CD4-positive, alpha-beta T cell (primary cell): ENCODE data around the gene VRK1. TPM values are rescaled to one million over a fixed set of nuclear protein-coding genes. Genes with fewer than 3 reads are reported as not detected.

Source experiments
- ATAC-seq: fragments of 200-7000 bp; cut with Tn5 transposase; one replicate; pipeline ENCODE4 v1.10.0; 2022; ENCODE audit warnings: mild to moderate bottlenecking; ENCODE audit not compliant: poor library complexity
- CTCF ChIA-PET: fragments of 350-600 bp; sonication (Branson Sonifier 250); formaldehyde crosslinking; loops from one replicate; lab custom pipeline; 2021; ENCODE audit warnings: antibody characterized with exemption, inconsistent platforms; lab: Charles Lee
- POLR2A ChIA-PET: fragments of 350-600 bp; sonication (Branson Sonifier 250); formaldehyde crosslinking; loops from one replicate; lab custom pipeline; 2021; ENCODE audit warnings: antibody characterized with exemption, inconsistent platforms; lab: Charles Lee
- DNase-seq, 14 experiments: peaks; one replicate each; pipeline ENCODE4 v3.0.0-alpha.2; 2013 to 2020; ENCODE audit warnings: mixed read lengths in 2 of 14
- H3K27ac ChIP-seq, 2 donors: one replicate each; pipeline versions ENCODE4 v1.5.1 to v1.7.0; 2013; ENCODE audit warnings: low read length in 2 of 2, low read depth in 1 of 2, mild to moderate bottlenecking in 1 of 2
- H3K27me3 ChIP-seq, 2 experiments: 1 replicate in 1 of 2; 2 replicates in 1 of 2; pipeline versions ENCODE4 v1.6.1 to v1.7.0; 2013; ENCODE audit warnings: low read length in 2 of 2, control low read depth in 1 of 2, mild to moderate bottlenecking in 1 of 2, moderate library complexity in 1 of 2; ENCODE audit not compliant: insufficient read depth in 2 of 2, control insufficient read depth in 1 of 2
- H3K36me3 ChIP-seq: one replicate; pipeline ENCODE4 v1.6.1; 2013; ENCODE audit warnings: low read length, control low read depth; ENCODE audit not compliant: insufficient read depth
- H3K4me1 ChIP-seq: one replicate; pipeline ENCODE4 v1.6.1; 2013; ENCODE audit warnings: low read length, control low read depth; ENCODE audit not compliant: insufficient read depth
- H3K4me3 ChIP-seq: one replicate; pipeline ENCODE4 v1.5.1; 2013; ENCODE audit warnings: mild to moderate bottlenecking, low read length, moderate library complexity
- H3K9me3 ChIP-seq, 2 experiments: 1 replicate in 1 of 2; 2 replicates in 1 of 2; pipeline versions ENCODE4 v1.6.1 to v1.7.0; 2013; ENCODE audit warnings: low read length in 2 of 2, mild to moderate bottlenecking in 2 of 2, control low read depth in 1 of 2, moderate library complexity in 1 of 2; ENCODE audit not compliant: control insufficient read depth in 1 of 2, insufficient read depth in 1 of 2
- H3K27ac Mint-ChIP-seq: one replicate; pipeline ENCODE4 v1.8.0; 2020; ENCODE audit warnings: mixed read lengths
- H3K27me3 Mint-ChIP-seq: one replicate; pipeline ENCODE4 v1.8.0; 2021; ENCODE audit warnings: mixed read lengths
- H3K36me3 Mint-ChIP-seq: one replicate; pipeline ENCODE4 v1.8.0; 2021; ENCODE audit warnings: low read depth, mixed read lengths
- H3K4me1 Mint-ChIP-seq: one replicate; pipeline ENCODE4 v1.8.0; 2021; ENCODE audit warnings: low read depth, mixed read lengths
- H3K4me3 Mint-ChIP-seq: one replicate; pipeline ENCODE4 v1.8.0; 2020; ENCODE audit warnings: mild to moderate bottlenecking, mixed read lengths
- H3K9me3 Mint-ChIP-seq: one replicate; pipeline ENCODE4 v1.8.0; 2020; ENCODE audit warnings: mixed read lengths
- intact Hi-C, 2 experiments: fragments of 100-400 bp; cut with DNase I in 1 of 2; cut with micrococcal nuclease in 1 of 2; formaldehyde crosslinking; loops; one replicate each; pipeline versions ENCODE4 v1.15.1 to v1.9.0; 2023 to 2025; cut with DNase I, micrococcal nuclease
- total RNA-seq, 174 experiments: library from RNA in 2 of 174; stranded (reverse) in 2 of 174; gene quantifications; one replicate each; pipeline ENCODE4 v1.2.3 and lab custom pipeline; 2021 to 2026
- TF ChIP-seq, protein P1 (sequence below): fragments of 200-600 bp; IDR thresholded peaks from one replicate; pipeline ENCODE4 v1.8.0; 2022; ENCODE audit warnings: antibody characterized with exemption, mild to moderate bottlenecking

VRK1 gene
- total RNA-seq, 2 experiments from 2014 or later = 36.7 to 41.0 TPM

DNA sequence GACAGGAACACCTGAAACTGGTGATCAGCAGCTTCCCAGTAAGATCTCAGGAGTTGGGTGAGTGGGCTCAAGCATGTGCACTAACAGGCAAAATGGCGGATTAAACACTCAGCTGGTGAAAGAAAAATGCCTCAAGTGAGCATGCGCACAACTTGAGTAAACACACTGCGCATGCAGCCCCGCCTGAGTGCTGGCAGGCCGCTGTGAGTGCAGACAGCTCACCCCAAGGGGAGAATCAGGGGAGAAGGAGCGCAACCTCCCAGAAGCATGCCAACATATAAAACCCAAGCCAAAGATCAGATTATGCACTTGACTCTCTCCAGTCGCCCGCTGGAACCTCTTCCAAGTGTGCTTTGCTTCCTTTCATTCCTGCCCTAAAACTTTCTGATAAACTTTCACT, 125.8 kb downstream of the VRK1 start:
- DNase-seq (no peak), ATAC-seq (no peak)
- ChIA-PET POLR2A (interaction anchor here (0.7 kb wide), 1 partner anchor 9 kb away, joined by 3 read pairs; no protein-coding TSS in a partner anchor), CTCF (no interaction called here)
- H3K9me3 Mint-ChIP-seq = peaks cover 4% of the 10 kb centered on the region
- H3K4me1 Mint-ChIP-seq = no peaks in the 10 kb centered on the region
- no peak overlapping the region for H3K27ac Mint-ChIP-seq
- no peak overlapping the region for H3K27ac ChIP-seq
- no peak overlapping the region for H3K4me3 ChIP-seq
- TF ChIP-seq, protein P1, sequence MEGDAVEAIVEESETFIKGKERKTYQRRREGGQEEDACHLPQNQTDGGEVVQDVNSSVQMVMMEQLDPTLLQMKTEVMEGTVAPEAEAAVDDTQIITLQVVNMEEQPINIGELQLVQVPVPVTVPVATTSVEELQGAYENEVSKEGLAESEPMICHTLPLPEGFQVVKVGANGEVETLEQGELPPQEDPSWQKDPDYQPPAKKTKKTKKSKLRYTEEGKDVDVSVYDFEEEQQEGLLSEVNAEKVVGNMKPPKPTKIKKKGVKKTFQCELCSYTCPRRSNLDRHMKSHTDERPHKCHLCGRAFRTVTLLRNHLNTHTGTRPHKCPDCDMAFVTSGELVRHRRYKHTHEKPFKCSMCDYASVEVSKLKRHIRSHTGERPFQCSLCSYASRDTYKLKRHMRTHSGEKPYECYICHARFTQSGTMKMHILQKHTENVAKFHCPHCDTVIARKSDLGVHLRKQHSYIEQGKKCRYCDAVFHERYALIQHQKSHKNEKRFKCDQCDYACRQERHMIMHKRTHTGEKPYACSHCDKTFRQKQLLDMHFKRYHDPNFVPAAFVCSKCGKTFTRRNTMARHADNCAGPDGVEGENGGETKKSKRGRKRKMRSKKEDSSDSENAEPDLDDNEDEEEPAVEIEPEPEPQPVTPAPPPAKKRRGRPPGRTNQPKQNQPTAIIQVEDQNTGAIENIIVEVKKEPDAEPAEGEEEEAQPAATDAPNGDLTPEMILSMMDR = no peak
- H3K36me3 ChIP-seq = no peaks in the 10 kb centered on the region
- no peaks in the 10 kb centered on the region for H3K27me3 ChIP-seq
- no peak overlapping the region for H3K4me3 Mint-ChIP-seq
- intact Hi-C loops = no loop called here
- H3K36me3 Mint-ChIP-seq = peaks cover 5% of the 10 kb centered on the region
- no peaks in the 10 kb centered on the region for H3K4me1 ChIP-seq
- peaks cover 0 to 9% of the 10 kb centered on the region in 2 experiments for H3K9me3 ChIP-seq
- H3K27me3 Mint-ChIP-seq = no peaks in the 10 kb centered on the region

DNA sequence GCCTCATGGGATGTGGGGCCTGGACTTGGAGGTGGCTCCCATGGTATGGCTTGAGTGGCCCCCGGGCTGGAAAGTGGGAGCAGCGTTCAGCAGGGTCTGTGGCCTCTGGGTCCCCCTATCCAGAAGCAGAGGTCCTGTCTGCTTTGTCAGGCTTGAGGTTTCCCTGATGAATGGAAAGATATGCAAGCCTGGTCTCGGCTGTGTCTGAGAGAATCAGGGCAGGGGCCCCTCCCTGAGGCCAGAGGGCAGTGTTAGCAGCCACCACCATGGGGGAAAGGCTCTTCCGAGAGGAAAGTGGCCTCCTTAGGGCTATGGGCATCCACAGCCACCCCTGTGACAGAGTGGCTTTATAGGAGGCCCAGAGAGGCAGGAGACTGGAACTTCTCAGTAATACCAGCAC, 128.2 kb downstream of the VRK1 start:
- Histone ChIP-seq H3K9me3 (peaks cover 0 to 6% of the 10 kb centered on the region in 2 experiments), H3K36me3 (no peaks in the 10 kb centered on the region), H3K4me1 (no peaks in the 10 kb centered on the region), H3K27me3 (no peaks in the 10 kb centered on the region), H3K27ac (no peak overlapping the region), H3K4me3 (no peak overlapping the region)
- Mint-ChIP-seq H3K4me3 (no peak overlapping the region), H3K36me3 (peaks cover 5% of the 10 kb centered on the region), H3K27ac (no peak overlapping the region), H3K4me1 (no peaks in the 10 kb centered on the region), H3K9me3 (peaks cover 4% of the 10 kb centered on the region), H3K27me3 (no peaks in the 10 kb centered on the region)
- ChIA-PET CTCF (no interaction called here), POLR2A (no interaction called here)
- DNase-seq (no peak), ATAC-seq (no peak)
- TF ChIP-seq, protein P1 = no peak
- intact Hi-C loops = no loop called here

DNA sequence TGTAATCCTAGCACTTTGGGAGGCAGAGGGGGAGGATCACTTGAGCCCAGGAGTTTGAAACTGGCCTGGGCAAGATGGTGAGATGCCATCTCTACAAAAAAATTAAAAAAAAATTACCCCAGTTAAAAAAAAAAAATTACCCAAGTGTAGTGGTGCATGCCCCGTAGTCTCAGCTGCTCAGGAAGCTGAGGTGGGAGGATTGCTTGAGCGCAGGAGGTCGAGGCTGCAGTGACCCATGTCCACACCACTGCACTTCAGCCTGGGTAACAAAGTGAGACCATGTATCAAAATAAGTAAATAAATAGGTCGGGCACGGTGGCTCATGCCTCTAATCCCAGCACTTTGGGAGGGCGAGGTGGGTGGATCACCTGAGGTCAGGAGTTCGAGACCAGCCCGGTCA, 128.8 kb downstream of the VRK1 start:
- H3K27me3 ChIP-seq = no peaks in the 10 kb centered on the region
- Mint-ChIP-seq H3K27me3 (no peaks in the 10 kb centered on the region), H3K9me3 (peaks cover 3% of the 10 kb centered on the region), H3K27ac (no peak overlapping the region), H3K4me1 (no peaks in the 10 kb centered on the region), H3K36me3 (peaks cover 5% of the 10 kb centered on the region), H3K4me3 (no peak overlapping the region)
- ChIA-PET POLR2A (no interaction called here), CTCF (no interaction called here)
- no peaks in the 10 kb centered on the region for H3K36me3 ChIP-seq
- DNase-seq (no peak), ATAC-seq (no peak)
- peaks cover 0 to 4% of the 10 kb centered on the region in 2 experiments for H3K9me3 ChIP-seq
- no peak overlapping the region for H3K4me3 ChIP-seq
- TF ChIP-seq, protein P1 = no peak
- no peak overlapping the region for H3K27ac ChIP-seq
- intact Hi-C loops = no loop called here
- no peaks in the 10 kb centered on the region for H3K4me1 ChIP-seq
